SK-MEL-5 (cell line): ENCODE results near the gene KMO. TPM values are rescaled to one million over a fixed set of nuclear protein-coding genes. Genes with fewer than 3 reads are reported as not detected.

Source experiments
- DNase-seq: peaks from one replicate; pipeline ENCODE4 v3.0.0-alpha.2; 2016; ENCODE audit warnings: low read depth, low spot score
- in situ Hi-C: cut with HindIII; loops from 2 replicates; pipeline ENCODE4 v1.10.0; 2016; ENCODE audit warnings: low sequenced_read_pairs, high pct_unique_total_duplicates, low pct_unique_long_range_greater_than_20kb
- polyA plus RNA-seq, 2 experiments: library from polyadenylated mRNA; depleted of rRNA; stranded (reverse); fragments of >200 nt; gene quantifications; 2 replicates each; pipeline ENCODE4 v1.2.3, GENCODE V29; 2015
- total RNA-seq: library from RNA; depleted of rRNA; stranded (reverse); fragments of >200 nt; shearing (Covaris generic); gene quantifications from 2 replicates; pipeline ENCODE4 v1.2.3, GENCODE V29; 2014; rRNA removed

Gene KMO
- 0.08 and 0.40 TPM in 2 replicates for total RNA-seq
- polyA plus RNA-seq (2015; cell fraction: cytosol; rRNA removed): 0.05 and 0.28 TPM in 2 replicates
- 1.1 and 1.2 TPM in 2 replicates for polyA plus RNA-seq (2015; cell fraction: nucleus; rRNA removed)

DNA sequence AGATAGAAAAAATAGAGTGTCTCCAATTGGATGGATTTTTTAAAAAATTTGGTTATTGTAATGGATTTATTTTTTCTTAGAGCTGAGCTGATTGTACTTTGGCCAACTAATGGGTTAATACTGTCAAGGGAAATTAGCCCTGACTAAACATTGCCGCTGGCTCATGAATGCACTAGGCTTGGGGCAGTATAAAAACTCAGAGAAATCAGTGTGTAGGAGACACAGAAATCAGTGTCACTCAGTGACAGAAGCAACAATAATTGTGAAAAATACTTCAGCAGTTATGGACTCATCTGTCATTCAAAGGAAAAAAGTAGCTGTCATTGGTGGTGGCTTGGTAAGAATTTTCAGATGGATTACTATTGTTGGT is at the start of gene KMO:
Gene KMO (plus strand): TSS at position 217 of the 370 bp plus-strand sequence. CDS start 67 bp downstream, at position 284.
- in situ Hi-C loops: no loop called here
- DNase-seq: peak; percentile 39

DNA sequence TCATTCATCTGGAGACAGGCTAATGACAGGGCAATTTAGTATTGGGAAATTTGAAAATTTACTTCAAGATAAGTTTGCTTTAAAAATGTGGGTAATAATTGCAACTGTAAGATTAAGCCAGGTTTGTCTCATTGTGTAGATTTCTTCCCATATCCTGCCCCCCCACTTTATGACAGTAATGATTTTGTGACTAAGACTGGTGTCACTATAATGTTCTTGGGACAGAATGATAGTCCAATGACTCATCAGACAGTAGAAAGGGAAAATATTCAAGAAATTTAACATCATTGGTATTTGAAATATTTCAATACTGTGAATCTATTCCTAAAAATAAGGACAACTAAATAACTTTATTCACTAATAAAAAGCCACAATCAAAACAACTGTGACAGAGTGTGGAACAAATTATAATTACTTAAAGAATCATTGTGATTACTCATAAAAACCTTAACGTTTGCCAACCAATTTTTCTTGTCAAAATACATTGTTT is 49.4 kb upstream of the KMO start:
- in situ Hi-C loops: no loop called here
- no peak for DNase-seq

DNA sequence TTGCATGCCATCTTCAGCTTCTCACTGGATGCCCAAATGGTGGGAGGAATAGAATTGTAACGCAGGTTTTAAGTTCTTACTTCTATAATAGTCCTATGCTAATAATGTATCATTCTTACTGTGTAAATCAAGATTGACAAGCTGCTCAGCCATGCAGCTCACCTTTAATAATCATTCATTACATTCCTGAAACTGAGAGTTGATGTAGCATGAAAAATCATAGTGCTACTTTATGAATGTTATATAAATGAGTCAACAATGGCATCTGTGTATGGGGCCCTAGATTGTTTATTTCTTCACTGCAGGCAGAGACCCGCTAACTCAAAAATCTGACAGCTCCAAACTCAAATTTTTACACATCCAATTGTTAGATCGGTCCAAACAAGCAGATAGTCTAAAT is 47.0 kb upstream of the KMO start:
- in situ Hi-C loops: no loop called here

DNA sequence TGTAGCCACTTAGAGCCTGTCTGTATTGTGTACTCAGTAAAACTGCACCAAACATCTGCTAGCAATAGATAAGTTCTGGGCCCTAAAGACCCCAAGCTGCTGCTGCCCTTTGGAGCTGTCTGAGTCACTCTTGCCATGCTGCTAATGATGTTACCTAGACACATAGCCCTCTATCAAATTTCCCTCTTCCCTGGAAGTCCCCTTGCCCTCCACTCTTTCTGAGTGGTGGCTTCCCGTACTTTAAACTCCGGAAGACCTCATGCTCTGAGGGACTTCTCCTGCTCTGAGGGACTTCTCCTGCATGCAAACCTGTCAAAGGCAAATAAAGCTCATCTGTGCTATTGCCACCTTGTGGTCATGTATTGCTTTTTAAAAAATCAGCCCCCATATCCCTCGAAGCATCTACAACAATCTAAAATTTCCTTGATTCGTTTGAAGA is 46.6 kb upstream of the KMO start:
- in situ Hi-C loops: no loop called here
- peak; percentile 43 for DNase-seq

More for the DNA sequence above, 47.0 kb upstream of the KMO start:
- DNase-seq: no peak

DNA sequence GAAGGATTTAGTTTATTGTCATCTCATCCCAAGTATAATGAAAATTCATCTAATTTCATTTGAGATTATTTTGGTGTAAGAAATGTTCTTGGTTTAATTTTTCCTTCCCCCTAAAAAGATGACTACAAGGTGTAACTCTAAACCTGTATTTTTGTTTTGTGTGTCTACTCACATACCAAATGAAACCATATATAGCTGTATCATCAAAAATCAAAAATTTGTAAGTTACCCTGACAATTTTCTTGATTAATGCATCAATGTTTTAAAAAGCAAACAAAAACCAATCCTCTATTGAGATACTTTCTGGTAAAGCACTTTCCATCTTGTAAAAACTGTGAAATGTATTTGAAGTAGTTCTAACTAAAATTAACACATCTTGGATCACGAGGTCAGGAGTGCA is 43.4 kb upstream of the KMO start:
- no peak for DNase-seq
- in situ Hi-C loops: no loop called here

DNA sequence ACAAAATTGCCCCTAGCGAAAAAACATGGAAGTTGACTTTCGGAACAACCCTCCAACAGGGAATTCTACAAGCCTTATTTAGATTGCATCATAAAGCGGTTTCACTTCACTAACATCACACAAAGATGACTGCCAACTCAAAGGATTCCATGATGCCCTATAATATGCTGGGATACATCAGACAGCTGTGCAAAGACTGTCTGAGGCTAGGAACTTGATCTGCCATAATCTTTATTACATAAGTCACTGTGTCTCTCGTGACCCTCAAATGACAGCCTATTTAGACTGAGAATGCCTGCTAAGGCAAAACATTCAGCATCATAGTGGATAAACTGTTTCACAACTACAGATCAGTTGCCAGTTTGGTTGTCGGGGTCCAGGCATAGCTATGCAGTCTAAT is 36.4 kb upstream of the KMO start:
- no peak for DNase-seq
- in situ Hi-C loops: no loop called here

DNA sequence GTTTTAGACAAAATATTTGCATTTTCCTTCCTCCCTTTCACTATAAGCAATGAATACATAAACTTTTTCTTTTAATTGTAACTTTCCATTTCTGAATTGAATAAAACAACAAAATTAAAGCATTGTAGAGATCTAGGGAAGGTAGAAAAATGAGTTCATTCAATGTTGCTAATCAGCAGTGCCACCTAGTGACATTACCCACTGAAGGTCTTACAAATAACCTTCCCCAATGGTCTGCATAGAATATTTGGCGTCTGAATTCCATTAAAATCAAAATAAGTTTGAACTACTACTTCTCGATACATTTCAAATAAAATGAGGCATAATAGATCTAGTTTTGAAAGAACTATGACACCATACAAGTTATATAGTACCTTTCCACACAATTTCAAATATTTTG is 32.3 kb upstream of the KMO start:
- peak; percentile 59 for DNase-seq
- in situ Hi-C loops: no loop called here

DNA sequence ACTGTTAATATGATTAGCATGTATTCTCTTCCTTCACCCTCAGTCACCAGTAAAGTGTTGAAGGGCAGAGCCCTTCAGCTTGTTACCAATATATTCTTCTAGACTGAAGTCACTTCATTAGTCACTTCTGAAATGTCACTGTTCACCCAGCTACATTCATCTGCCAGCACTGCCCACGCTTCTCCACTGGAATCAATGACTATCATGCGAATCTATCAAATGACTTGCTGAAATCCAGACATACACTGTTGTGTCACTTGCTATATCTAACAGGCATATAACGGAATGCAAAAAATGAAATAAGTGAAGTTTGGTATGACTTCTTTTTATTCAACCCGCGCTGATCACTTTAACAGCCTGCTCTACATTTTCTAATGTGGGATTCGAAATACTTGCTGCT is 28.7 kb upstream of the KMO start:
- in situ Hi-C loops: no loop called here
- no peak for DNase-seq

DNA sequence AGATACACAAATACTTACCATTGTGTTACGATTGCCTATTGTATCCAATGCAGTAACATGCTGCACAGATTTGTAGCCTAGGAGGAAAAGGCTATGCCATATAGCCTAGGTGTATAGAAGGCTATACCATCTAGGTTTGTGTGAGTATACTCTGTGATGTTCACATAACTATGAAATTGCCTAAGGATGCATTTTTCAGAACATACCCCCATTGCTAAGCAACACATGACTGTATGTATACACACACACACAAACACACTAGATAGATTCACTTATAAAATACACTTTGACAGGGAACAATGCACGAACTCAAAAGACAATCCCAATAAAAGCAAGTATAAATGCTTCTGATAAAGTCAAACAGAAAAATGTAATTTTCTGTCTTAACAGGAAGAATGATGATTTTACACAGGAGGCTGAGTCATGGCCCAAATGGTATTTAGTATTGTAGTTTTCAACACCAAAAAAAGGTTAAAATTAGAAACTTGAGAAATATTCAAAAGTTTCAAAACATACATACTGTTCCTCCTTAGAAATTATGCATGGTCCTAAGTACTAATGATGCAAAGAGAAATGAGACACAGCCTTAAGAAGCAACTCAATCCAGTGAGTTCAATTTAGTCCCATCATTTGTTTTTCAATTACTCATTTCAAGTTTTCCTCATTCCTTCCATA is 24.9 kb upstream of the KMO start:
- in situ Hi-C loops: no loop called here
- DNase-seq: no peak

DNA sequence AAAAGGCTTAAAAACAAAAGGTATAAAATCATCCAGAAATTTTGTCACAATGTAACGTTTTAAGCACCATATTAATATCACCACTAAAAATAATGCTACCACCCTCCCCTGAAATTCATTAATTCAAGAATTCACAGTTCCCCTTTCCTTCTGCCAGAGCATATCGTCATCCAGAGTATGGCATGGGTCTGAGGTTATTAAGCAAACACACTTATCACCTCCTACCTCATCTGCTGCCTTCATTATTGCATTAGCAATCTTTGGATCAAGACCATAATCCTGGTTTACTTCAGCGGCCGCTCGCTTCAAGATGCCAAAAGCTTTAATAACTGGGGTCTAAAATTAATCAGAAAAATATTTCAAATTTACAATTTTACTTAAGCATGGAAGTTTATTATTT is 18.8 kb upstream of the KMO start:
- no peak for DNase-seq
- in situ Hi-C loops: no loop called here

DNA sequence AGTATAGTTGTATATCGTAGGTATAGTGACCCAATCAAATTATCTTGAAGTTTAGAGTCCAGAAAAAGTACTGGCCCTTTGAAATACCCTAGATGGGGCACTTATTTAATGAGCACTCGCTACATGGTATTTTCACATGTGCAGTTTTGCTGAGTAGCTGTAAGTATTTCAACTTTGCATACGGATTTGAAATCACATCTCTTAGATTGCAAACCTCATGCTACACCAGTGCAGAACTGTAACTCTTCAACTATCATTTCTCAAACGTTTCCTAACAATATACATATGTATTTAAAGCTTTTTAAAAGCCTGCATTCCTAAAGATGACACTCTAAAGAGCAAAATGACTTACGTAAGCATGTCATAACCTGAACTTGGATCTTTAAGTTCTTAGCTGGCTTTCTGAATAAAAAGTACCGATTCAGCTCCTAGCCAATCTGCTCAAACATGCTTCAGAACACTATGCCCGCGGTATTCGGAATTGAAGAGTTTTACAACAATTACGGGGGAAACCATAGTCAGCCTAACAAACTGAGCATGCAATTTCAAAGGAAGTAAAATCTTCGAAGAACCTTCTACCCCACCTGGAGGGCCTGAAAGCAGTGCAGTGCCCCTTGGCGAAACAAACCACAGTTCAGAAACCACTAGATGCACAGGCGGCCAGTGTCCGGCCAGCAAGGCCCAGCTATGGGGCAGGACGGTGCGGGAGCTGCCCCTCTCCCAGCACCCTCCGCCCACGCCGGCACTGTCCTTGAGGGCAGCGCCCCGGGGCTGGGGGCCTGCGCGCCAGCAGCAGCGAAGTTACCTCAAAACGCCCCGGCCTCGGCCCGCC is 13.5 kb upstream of the KMO start:
- in situ Hi-C loops: no loop called here
- DNase-seq: peak; percentile 9

DNA sequence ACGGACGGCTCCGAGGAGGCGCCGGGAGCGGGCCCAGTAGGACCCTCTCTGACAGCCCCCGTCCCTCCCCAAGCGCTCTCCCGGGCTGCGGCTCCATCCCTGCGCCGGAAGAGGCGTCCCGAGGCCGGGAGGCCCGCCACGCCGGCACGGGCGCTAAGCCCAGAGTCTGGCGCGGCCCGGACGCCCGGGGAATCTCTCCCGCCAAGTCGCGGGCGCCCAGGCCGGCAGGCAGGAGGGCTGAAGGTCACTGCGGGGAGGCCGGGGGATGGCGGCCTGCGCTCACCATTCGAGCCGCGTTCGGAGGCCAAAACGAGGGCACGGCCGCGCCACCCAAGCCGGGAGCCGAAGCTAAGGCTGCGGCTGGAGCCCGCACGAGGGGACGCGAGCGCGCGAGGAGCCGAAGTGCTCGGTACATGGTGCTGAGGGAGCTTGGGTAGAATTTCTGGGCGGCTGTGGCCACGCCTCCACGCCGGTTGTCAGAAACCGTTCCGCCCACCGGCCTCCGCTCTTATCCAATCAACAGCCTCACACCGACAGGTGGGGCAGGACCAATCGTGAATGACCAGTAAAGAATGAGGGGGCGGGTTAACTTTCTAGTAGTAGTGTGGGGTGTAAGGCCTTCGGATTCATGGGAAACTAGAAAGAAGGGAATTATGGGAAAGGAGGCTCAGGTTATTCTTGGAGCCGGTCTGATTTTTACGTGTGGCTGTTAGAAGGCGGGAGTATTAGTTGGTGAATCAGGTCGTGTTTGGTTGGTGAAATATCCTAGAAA is 12.7 kb upstream of the KMO start, which contains the start of gene FH:
Gene FH (minus strand): TSS at position 448 of the 772 bp plus-strand sequence. CDS start 33 bp downstream, at position 415.
- in situ Hi-C loops: loop anchor here (10.0 kb wide), 1 partner anchor 95 kb away; no protein-coding TSS in a partner anchor
- peak; percentile 99 for DNase-seq

DNA sequence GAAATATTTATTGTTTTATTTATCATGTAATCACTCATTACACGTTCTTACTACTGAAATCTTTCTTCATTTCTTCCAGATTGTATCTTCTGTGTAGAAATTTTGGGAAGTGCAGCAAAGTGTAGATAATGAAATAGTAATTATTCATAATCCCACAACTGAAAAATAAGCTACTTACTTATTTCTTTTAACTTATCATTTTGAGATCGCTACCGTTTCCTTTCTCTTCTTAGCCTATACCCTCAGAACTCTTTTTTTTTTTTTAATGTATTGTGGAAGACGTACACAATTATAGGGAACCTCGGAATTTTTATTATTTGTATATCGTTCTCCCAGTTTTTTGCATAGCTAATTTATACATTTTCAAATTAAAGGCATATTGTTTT is 12.1 kb upstream of the KMO start:
- in situ Hi-C loops: loop anchor here (10.0 kb wide), 1 partner anchor 95 kb away; no protein-coding TSS in a partner anchor
- DNase-seq: no peak

DNA sequence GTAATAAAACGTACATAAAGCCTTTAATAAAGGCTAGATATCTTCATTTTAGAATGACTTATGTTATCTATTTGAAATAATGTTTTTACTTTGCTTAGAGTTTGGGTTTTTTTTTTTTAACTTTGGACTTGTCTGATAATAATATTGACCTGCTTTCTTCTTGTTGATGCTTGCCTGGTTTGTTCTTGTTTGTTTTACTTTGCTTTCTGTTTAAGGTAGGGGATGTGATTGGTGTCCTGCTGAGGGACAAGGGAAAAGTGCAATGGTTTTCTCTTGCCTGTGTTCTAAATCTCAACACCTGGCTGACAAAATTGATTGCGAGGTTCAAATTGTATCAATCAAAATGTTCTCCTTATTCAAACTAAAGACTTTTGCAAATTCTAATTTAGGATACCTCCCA is 10.5 kb upstream of the KMO start:
- no peak for DNase-seq
- in situ Hi-C loops: loop anchor here (10.0 kb wide), 1 partner anchor 93 kb away; no protein-coding TSS in a partner anchor

DNA sequence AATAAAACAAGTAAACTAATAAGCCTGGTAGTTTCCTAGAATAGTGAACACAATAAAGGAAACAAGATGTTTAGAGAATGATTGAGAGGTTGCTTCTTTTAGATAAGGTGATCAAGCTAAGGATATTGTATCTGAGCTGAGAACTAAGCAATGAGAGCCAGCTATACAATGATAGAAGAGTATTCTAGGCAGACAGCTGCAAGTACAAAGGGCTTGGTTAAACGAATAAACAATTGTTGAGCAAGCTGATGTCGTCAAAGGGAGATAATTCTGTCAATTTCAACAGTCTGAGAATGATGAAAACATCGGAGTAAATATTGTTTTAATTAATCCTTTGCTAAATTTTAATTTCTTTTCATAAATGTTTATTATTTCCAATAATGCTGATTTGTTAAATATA is 7.2 kb upstream of the KMO start:
- no peak for DNase-seq
- in situ Hi-C loops: loop anchor here (10.0 kb wide), 1 partner anchor 90 kb away; no protein-coding TSS in a partner anchor

DNA sequence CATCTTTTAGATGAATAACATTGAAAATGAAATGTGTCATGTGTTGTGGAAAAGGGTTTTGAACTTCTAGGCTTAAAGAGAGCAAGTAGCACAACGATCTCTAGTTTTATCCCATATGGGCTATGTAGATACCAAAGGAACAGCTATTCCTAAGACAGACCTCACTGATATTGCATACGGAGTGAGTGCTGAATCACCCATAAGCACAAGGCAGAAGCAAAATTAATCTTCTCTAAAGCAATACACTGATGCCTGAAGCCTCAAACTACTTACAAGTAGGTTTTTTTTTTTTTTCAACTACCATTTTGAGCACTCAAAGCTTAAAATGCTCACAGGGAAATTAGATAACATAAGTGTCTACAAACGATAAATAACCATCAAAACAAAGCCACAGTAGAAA is 5.0 kb upstream of the KMO start:
- in situ Hi-C loops: loop anchor here (10.0 kb wide), 1 partner anchor 88 kb away; no protein-coding TSS in a partner anchor
- no peak for DNase-seq
